K562 (cell line): ENCODE data around the gene MAP2. TPM values are rescaled to one million over a fixed set of nuclear protein-coding genes. Genes with fewer than 3 reads are reported as not detected.

Experiments used
- ATAC-seq: fragments of 200-7000 bp; cut with Tn5 transposase; 3 replicates; pipeline ENCODE4 v1.9.1; 2020; ENCODE audit warnings: moderate library complexity
- BruUV-seq: library from RNA; stranded (reverse); fragments of 400-500 nt; replicated peaks from 2 replicates; lab custom pipeline; 2021; lab: Mats Ljungman, UMichigan
- CTCF ChIA-PET: fragments of 300-600 bp; formaldehyde crosslinking; extraction: SDS; loops from one replicate; lab custom pipeline; 2021; ENCODE audit warnings: low intra/inter-chr PET ratio; lab: Yijun Ruan, JAX
- POLR2A ChIA-PET: fragments of 300-600, 350-650 bp; sonication (Branson Sonifier 250); formaldehyde crosslinking; extraction: SDS; loops from one replicate; lab custom pipeline; 2021; ENCODE audit warnings: antibody characterized with exemption, inconsistent platforms; lab: Yijun Ruan, JAX
- DNase-seq, 4 experiments: peaks; one replicate each; pipeline versions ENCODE4 v3.0.0 to v3.0.0-alpha.2; 2011 to 2018; ENCODE audit warnings: low spot score in 3 of 4, mixed read lengths in 3 of 4; ENCODE audit errors: extremely low read depth in 1 of 4
- FAIRE-seq: peaks from 2 replicates; lab custom pipeline; 2011; peaks lifted over from hg19 to GRCh38; lab: Jason Lieb, UNC
- H2AFZ ChIP-seq: 2 replicates; pipeline ENCODE4 v1.6.0; 2011; ENCODE audit warnings: low read depth, low read length, control low read depth, inconsistent platforms
- H3K27ac ChIP-seq: fragments of 200-600 bp; 3 replicates; pipeline ENCODE4 v1.8.0; 2011; ENCODE audit warnings: low read depth, mild to moderate bottlenecking, control low read depth, inconsistent platforms, low read length, moderate library complexity, mixed read lengths; ENCODE audit errors: extremely low read depth
- H3K27me3 ChIP-seq, 2 experiments: fragments of 300-600 bp in 1 of 2; 2 replicates in 1 of 2; 3 replicates in 1 of 2; pipeline versions ENCODE4 v1.6.0 to v1.8.0; 2011; ENCODE audit warnings: inconsistent platforms in 2 of 2, low read length in 2 of 2, mild to moderate bottlenecking in 1 of 2, mixed read lengths in 1 of 2, moderate library complexity in 1 of 2; ENCODE audit not compliant: control insufficient read depth in 2 of 2, insufficient read depth in 2 of 2
- H3K36me3 ChIP-seq: fragments of 300-600 bp; 3 replicates; pipeline ENCODE4 v1.8.0; 2011; ENCODE audit warnings: mild to moderate bottlenecking, low read length, inconsistent platforms; ENCODE audit not compliant: control insufficient read depth, insufficient read depth
- H3K4me1 ChIP-seq, 2 experiments: fragments of 200-600 bp in 1 of 2; replicated peaks in 1 of 2; 2 replicates in 1 of 2; 3 replicates in 1 of 2; pipeline versions ENCODE4 v1.5.1 to v1.8.0; 2011; ENCODE audit warnings: inconsistent platforms in 2 of 2, low read length in 2 of 2, mild to moderate bottlenecking in 1 of 2, mixed read lengths in 1 of 2, moderate library complexity in 1 of 2; ENCODE audit not compliant: control insufficient read depth in 2 of 2, insufficient read depth in 2 of 2
- H3K4me2 ChIP-seq: 2 replicates; pipeline ENCODE4 v1.6.1; 2011; ENCODE audit warnings: low read length, control low read depth, inconsistent platforms, mixed read lengths; ENCODE audit not compliant: insufficient read depth
- H3K4me3 ChIP-seq: fragments of 200-600 bp; sonication (generic), shearing (Covaris generic); 2 replicates; pipeline ENCODE4 v1.5.1; 2016; ENCODE audit warnings: control low read depth, inconsistent platforms
- H3K79me2 ChIP-seq: fragments of 200-600 bp; 3 replicates; pipeline ENCODE4 v1.8.0; 2011; ENCODE audit warnings: low read length, inconsistent platforms; ENCODE audit not compliant: control insufficient read depth, insufficient read depth
- H3K9ac ChIP-seq, 2 experiments: 2 replicates each; pipeline versions ENCODE4 v1.6.0 to v1.6.1; 2011; ENCODE audit warnings: low read depth in 2 of 2, low read length in 2 of 2, control low read depth in 1 of 2, inconsistent platforms in 1 of 2, mild to moderate bottlenecking in 1 of 2, mixed read lengths in 1 of 2; ENCODE audit not compliant: insufficient read depth in 1 of 2
- H3K9me1 ChIP-seq: one replicate; pipeline ENCODE4 v1.6.0; 2011; ENCODE audit warnings: inconsistent platforms, mild to moderate bottlenecking, low read length, moderate library complexity; ENCODE audit not compliant: control insufficient read depth, insufficient read depth
- H3K9me3 ChIP-seq: replicated peaks from 2 replicates; pipeline ENCODE4 v1.5.1; 2011; ENCODE audit warnings: low read depth, low read length, inconsistent platforms; ENCODE audit not compliant: control insufficient read depth, insufficient read depth
- H4K20me1 ChIP-seq: replicated peaks from 2 replicates; pipeline ENCODE4 v1.6.1; 2011; ENCODE audit warnings: low read length, inconsistent platforms, mixed read lengths; ENCODE audit not compliant: control insufficient read depth, insufficient read depth
- GTF2E2 ChIP-seq: fragments of 200-800 bp; sonication (Bioruptor generic); IDR thresholded peaks from 2 replicates; pipeline ENCODE4 v1.6.1; 2016; ENCODE audit warnings: missing genetic modification characterization, missing compliant biosample characterization
- MYC ChIP-seq, 2 experiments: fragments of 250-450 bp in 1 of 2; sonication (Bioruptor Pico) in 1 of 2; IDR thresholded peaks; 2 replicates each; pipeline versions ENCODE4 v1.5.1 to v1.6.1; 2012 to 2021; ENCODE audit warnings: low read depth in 2 of 2, borderline replicate concordance in 1 of 2, improper control_type of control experiment in 1 of 2, low read length in 1 of 2, mild to moderate bottlenecking in 1 of 2, moderate library complexity in 1 of 2
- NCOA2 ChIP-seq, 2 experiments: fragments of 450-650 bp; IDR thresholded peaks; 2 replicates each; pipeline ENCODE4 v1.6.1; 2018; ENCODE audit warnings: mild to moderate bottlenecking in 2 of 2, moderate library complexity in 1 of 2; ENCODE audit not compliant: partially characterized antibody in 2 of 2
- NRF1 ChIP-seq, 2 experiments: fragments of 450-650 bp; IDR thresholded peaks in 1 of 2; conservative IDR thresholded peaks in 1 of 2; 2 replicates each; pipeline ENCODE4 v1.6.1; 2014; ENCODE audit warnings: mild to moderate bottlenecking in 2 of 2
- PATZ1 ChIP-seq: fragments of 250-450 bp; sonication (Bioruptor Pico); IDR thresholded peaks from 2 replicates; pipeline ENCODE4 v1.5.0; 2020; ENCODE audit warnings: mild to moderate bottlenecking, borderline replicate concordance
- RNF2 ChIP-seq: sonication (generic); IDR thresholded peaks from 2 replicates; pipeline ENCODE4 v1.6.1; 2016
- XRCC3 ChIP-seq: fragments of 450-650 bp; IDR thresholded peaks from 2 replicates; pipeline ENCODE4 v1.6.1; 2017; ENCODE audit warnings: mild to moderate bottlenecking, moderate library complexity
- YBX1 ChIP-seq: fragments of 450-650 bp; IDR thresholded peaks from 2 replicates; pipeline ENCODE4 v1.7.1; 2016; ENCODE audit warnings: mild to moderate bottlenecking
- ZBTB49 ChIP-seq: sonication (generic); formaldehyde crosslinking; IDR thresholded peaks from 2 replicates; pipeline ENCODE4 v1.8.0; 2022; ENCODE audit warnings: missing genetic modification reagents, mild to moderate bottlenecking, borderline replicate concordance
- ZNF174 ChIP-seq: fragments of 250-450 bp; sonication (Bioruptor Pico); IDR thresholded peaks from 2 replicates; pipeline ENCODE4 v1.4.0; 2020; ENCODE audit warnings: mild to moderate bottlenecking
- ZNF609 ChIP-seq: sonication (generic); formaldehyde crosslinking; IDR thresholded peaks from 2 replicates; pipeline ENCODE4 v1.8.1; 2023; ENCODE audit warnings: missing genetic modification reagents, mild to moderate bottlenecking, borderline replicate concordance
- in situ Hi-C: fragments of 300-500 bp; cut with MboI; formaldehyde crosslinking; loops from 4 replicates; pipeline ENCODE4 v1.15.0; 2018; ENCODE audit warnings: inconsistent platforms, mixed read lengths
- intact Hi-C: fragments of 100-400 bp; cut with micrococcal nuclease; formaldehyde crosslinking; loops from 2 replicates; pipeline ENCODE4 v1.14.2; 2022
- polyA plus RNA-seq, 8 experiments: library from polyadenylated mRNA; depleted of rRNA in 4 of 8; stranded (reverse) in 5 of 8; unstranded in 3 of 8; fragments of >200 nt; fragmentation: Nextera tagmentation in 2 of 8; fragmentation: Illumina TruSeq in 1 of 8; extraction: Ambion mirVana in 2 of 8; extraction: Trizol in 1 of 8; gene quantifications; 2 replicates each; pipeline versions ENCODE4 v1.2.1 to v1.2.3, GENCODE V29; 2011 to 2014; ENCODE audit warnings: inconsistent platforms in 1 of 8, missing spikeins in 1 of 8
- total RNA-seq, 7 experiments: library from RNA; depleted of rRNA in 6 of 7; stranded (reverse); fragments of >200 nt in 6 of 7; fragmentation: Illumina TruSeq in 2 of 7; extraction: Trizol in 2 of 7; gene quantifications; 2 replicates each; pipeline versions ENCODE4 v1.2.1 to v1.2.3, GENCODE V29; 2011 to 2021; ENCODE audit warnings: low replicate concordance in 1 of 7

The MAP2 gene
- total and polyA plus RNA-seq, 9 of the 15 experiments (the other 6 are each of a cell fraction or from before 2014, with no cell fraction given) = 0.13 TPM; not detected in 8

DNA sequence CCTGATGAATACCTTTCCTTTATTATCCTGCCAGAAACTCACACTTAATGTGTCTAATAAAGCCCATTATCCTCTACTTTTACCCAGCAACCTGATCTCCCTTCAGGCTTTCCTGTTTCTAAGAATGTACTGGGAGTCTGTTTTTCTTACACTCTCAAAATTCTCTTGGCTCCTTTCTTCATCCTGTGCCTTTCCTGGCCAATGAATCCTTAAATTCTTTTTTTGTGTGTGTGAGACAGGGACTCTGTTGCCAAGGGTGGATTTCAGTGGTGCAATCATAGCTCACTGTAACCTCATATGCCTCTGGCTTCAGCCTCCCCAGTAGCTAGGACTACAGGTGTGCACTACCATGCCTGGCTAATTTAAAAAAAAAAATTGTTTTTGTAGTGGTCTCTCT, 72.7 kb downstream of the MAP2 start:
- ChIA-PET POLR2A (no interaction called here), CTCF (no interaction called here)
- no peaks in the 10 kb centered on the region for H3K36me3 ChIP-seq
- intact Hi-C loops = no loop called here
- H3K4me3 ChIP-seq = no peak overlapping the region
- H3K27me3 ChIP-seq = no peaks in the 10 kb centered on the region
- no peak for TF ChIP-seq YBX1
- no peak for TF ChIP-seq RNF2
- no peak for TF ChIP-seq PATZ1
- TF ChIP-seq ZNF174 = no peak
- TF ChIP-seq NCOA2 (IDR thresholded peaks at IDR 0.05; ENCODE audit: partially characterized antibody in 2 of 2) = no peak
- no peak for TF ChIP-seq MYC (IDR thresholded peaks at IDR 0.05; ENCODE audit: low read depth, low read length)
- TF ChIP-seq MYC (CRISPR knock-in tag; IDR thresholded peaks at IDR 0.05; ENCODE audit: borderline replicate concordance, low read depth) = no peak
- no peak for TF ChIP-seq XRCC3
- no peak for TF ChIP-seq ZNF609 (CRISPR knock-in tag)
- TF ChIP-seq GTF2E2 (tag) = no peak
- no peak for TF ChIP-seq NRF1 (conservative IDR thresholded peaks at IDR 0.05 in 1 of 2, IDR thresholded peaks at IDR 0.05 in 1 of 2)
- no peak for TF ChIP-seq ZBTB49 (CRISPR knock-in tag)
- BruUV-seq = no TSS peak
- FAIRE-seq (no peak), ATAC-seq (no peak), DNase-seq (no peak)
- no peaks in the 10 kb centered on the region for H3K4me1 ChIP-seq
- no peaks in the 10 kb centered on the region for H4K20me1 ChIP-seq
- H3K79me2 ChIP-seq = no peaks in the 10 kb centered on the region
- H3K9me1 ChIP-seq = no peaks in the 10 kb centered on the region
- no peak overlapping the region for H3K9ac ChIP-seq
- no peak overlapping the region for H2AFZ ChIP-seq
- in situ Hi-C loops = no loop called here
- H3K4me2 ChIP-seq = no peak overlapping the region
- no peaks in the 10 kb centered on the region for H3K9me3 ChIP-seq
- no peak overlapping the region for H3K27ac ChIP-seq
